Skeletal muscle satellite cell (primary cell): Measurements from ENCODE around the gene UBTD1.
"Not testable (repeated sequence)": the region's sequence is repeated elsewhere in the genome, so short reads cannot be mapped to it uniquely, and the experiment has no call there.

Source experiments
- H3K27me3 ChIP-seq: 2 replicates; pipeline ENCODE4 v1.7.0; 2013; ENCODE audit warnings: low read length; ENCODE audit not compliant: control insufficient read depth, insufficient read depth
- H3K36me3 ChIP-seq: 2 replicates; pipeline ENCODE4 v1.7.0; 2013; ENCODE audit warnings: mild to moderate bottlenecking, control low read depth, low read length; ENCODE audit not compliant: insufficient read depth
- H3K4me1 ChIP-seq: 2 replicates; pipeline ENCODE4 v1.7.0; 2013; ENCODE audit warnings: low read length; ENCODE audit not compliant: control insufficient read depth, insufficient read depth
- H3K4me2 ChIP-seq: 2 replicates; pipeline ENCODE4 v1.7.0; 2013; ENCODE audit warnings: mild to moderate bottlenecking, low read length
- H3K4me3 ChIP-seq: 2 replicates; pipeline ENCODE4 v1.7.0; 2013; ENCODE audit warnings: low read length
- H3K9ac ChIP-seq: 2 replicates; pipeline ENCODE4 v1.7.0; 2013; ENCODE audit warnings: mild to moderate bottlenecking, low read depth, low read length, moderate library complexity
- H3K9me3 ChIP-seq: replicated peaks from 2 replicates; pipeline ENCODE4 v1.7.0; 2013; ENCODE audit warnings: mild to moderate bottlenecking, control low read depth, low read length

UBTD1 gene

GRCh38 chr10:97464226-97464625 is 34.5 kb upstream of the UBTD1 start:
- no peak overlapping the region for H3K4me3 ChIP-seq
- H3K36me3 ChIP-seq, result peaks cover 83% of the 10 kb centered on the region
- no peaks in the 10 kb centered on the region for H3K27me3 ChIP-seq
- H3K4me2 ChIP-seq, result no peak overlapping the region
- H3K9ac ChIP-seq, result no peak overlapping the region
- peaks cover 5% of the 10 kb centered on the region for H3K4me1 ChIP-seq
- H3K9me3 ChIP-seq, result no peaks in the 10 kb centered on the region

- Histone ChIP-seq H3K27me3 (no peaks in the 10 kb centered on the region), H3K36me3 (peaks cover 83% of the 10 kb centered on the region), H3K4me1 (peaks cover 5% of the 10 kb centered on the region), H3K9ac (no peak overlapping the region), H3K9me3 (no peaks in the 10 kb centered on the region), H3K4me3 (no peak overlapping the region), H3K4me2 (no peak overlapping the region)
Observed at GRCh38 chr10:97465982-97466381, 32.7 kb upstream of the UBTD1 start.

- Histone ChIP-seq H3K27me3 (no peaks in the 10 kb centered on the region), H3K9me3 (no peaks in the 10 kb centered on the region), H3K4me2 (no peak overlapping the region), H3K9ac (no peak overlapping the region), H3K4me1 (peaks cover 5% of the 10 kb centered on the region), H3K36me3 (peaks cover 77% of the 10 kb centered on the region), H3K4me3 (no peak overlapping the region)
Observed at GRCh38 chr10:97466755-97467154, 32.0 kb upstream of the UBTD1 start.

GRCh38 chr10:97468162-97468561 is 30.6 kb upstream of the UBTD1 start:
- no peak overlapping the region for H3K4me2 ChIP-seq
- H3K9me3 ChIP-seq, result no peaks in the 10 kb centered on the region
- H3K9ac ChIP-seq, result no peak overlapping the region
- H3K4me1 ChIP-seq, result peaks cover 5% of the 10 kb centered on the region
- peaks cover 75% of the 10 kb centered on the region for H3K36me3 ChIP-seq
- H3K4me3 ChIP-seq, result no peak overlapping the region
- H3K27me3 ChIP-seq, result no peaks in the 10 kb centered on the region

- H3K27me3 ChIP-seq, H3K9ac ChIP-seq, H3K4me2 ChIP-seq, H3K4me1 ChIP-seq, H3K4me3 ChIP-seq, H3K9me3 ChIP-seq: not testable (repeated sequence)
- peaks cover 77% of the 10 kb centered on the region for H3K36me3 ChIP-seq
Observed at GRCh38 chr10:97468781-97469180, 29.9 kb upstream of the UBTD1 start.

- Histone ChIP-seq H3K4me2 (no peak overlapping the region), H3K36me3 (peaks cover 79% of the 10 kb centered on the region), H3K9ac (no peak overlapping the region), H3K4me3 (no peak overlapping the region), H3K27me3 (no peaks in the 10 kb centered on the region), H3K4me1 (peaks cover 23% of the 10 kb centered on the region), H3K9me3 (no peaks in the 10 kb centered on the region)
Observed at GRCh38 chr10:97474918-97475317, 23.8 kb upstream of the UBTD1 start.

- Histone ChIP-seq H3K36me3 (peaks cover 79% of the 10 kb centered on the region), H3K4me1 (peaks cover 25% of the 10 kb centered on the region), H3K9me3 (no peaks in the 10 kb centered on the region), H3K4me2 (no peak overlapping the region), H3K4me3 (no peak overlapping the region), H3K27me3 (no peaks in the 10 kb centered on the region), H3K9ac (no peak overlapping the region)
Observed at GRCh38 chr10:97475936-97476594, 22.7 kb upstream of the UBTD1 start.

- H3K27me3 ChIP-seq, H3K4me3 ChIP-seq, H3K9ac ChIP-seq, H3K4me2 ChIP-seq, H3K9me3 ChIP-seq: not testable (repeated sequence)
- Histone ChIP-seq H3K36me3 (peaks cover 68% of the 10 kb centered on the region), H3K4me1 (peaks cover 25% of the 10 kb centered on the region)
Observed at GRCh38 chr10:97479410-97479809, 19.3 kb upstream of the UBTD1 start.

- H3K27me3 ChIP-seq, result no peaks in the 10 kb centered on the region
- no peak overlapping the region for H3K9ac ChIP-seq
- no peak overlapping the region for H3K4me2 ChIP-seq
- peaks cover 63% of the 10 kb centered on the region for H3K36me3 ChIP-seq
- no peak overlapping the region for H3K4me3 ChIP-seq
- peaks cover 25% of the 10 kb centered on the region for H3K4me1 ChIP-seq
- no peaks in the 10 kb centered on the region for H3K9me3 ChIP-seq
Observed at GRCh38 chr10:97479939-97480338, 18.8 kb upstream of the UBTD1 start.

GRCh38 chr10:97481071-97481470 is 17.7 kb upstream of the UBTD1 start:
- Histone ChIP-seq H3K9ac (no peak overlapping the region), H3K9me3 (no peaks in the 10 kb centered on the region), H3K27me3 (no peaks in the 10 kb centered on the region), H3K4me1 (peaks cover 19% of the 10 kb centered on the region), H3K4me3 (no peak overlapping the region), H3K4me2 (no peak overlapping the region), H3K36me3 (peaks cover 61% of the 10 kb centered on the region)

- Histone ChIP-seq H3K4me3 (no peak overlapping the region), H3K4me1 (peaks cover 11% of the 10 kb centered on the region), H3K4me2 (no peak overlapping the region), H3K27me3 (no peaks in the 10 kb centered on the region), H3K9ac (no peak overlapping the region), H3K9me3 (no peaks in the 10 kb centered on the region), H3K36me3 (peaks cover 49% of the 10 kb centered on the region)
Observed at GRCh38 chr10:97482381-97482780, 16.3 kb upstream of the UBTD1 start.

GRCh38 chr10:97483506-97483905 is 15.2 kb upstream of the UBTD1 start:
- no peaks in the 10 kb centered on the region for H3K9me3 ChIP-seq
- H3K4me1 ChIP-seq, result peaks cover 11% of the 10 kb centered on the region
- H3K36me3 ChIP-seq, result peaks cover 39% of the 10 kb centered on the region
- H3K27me3 ChIP-seq, result no peaks in the 10 kb centered on the region
- no peak overlapping the region for H3K9ac ChIP-seq
- H3K4me2 ChIP-seq, result no peak overlapping the region
- H3K4me3 ChIP-seq, result no peak overlapping the region
